Mesodermal cell (in vitro differentiated cells): ENCODE data around the gene GRHL3.

Source experiments
- H3K27ac ChIP-seq: 2 replicates; pipeline ENCODE4 v1.7.0; 2013; ENCODE audit warnings: mild to moderate bottlenecking, low read depth, low read length, moderate library complexity; ENCODE audit not compliant: severe bottlenecking
- H3K36me3 ChIP-seq: 2 replicates; pipeline ENCODE4 v1.7.1; 2013; ENCODE audit warnings: mild to moderate bottlenecking, low read length, moderate library complexity; ENCODE audit not compliant: control insufficient read depth, insufficient read depth
- H3K4me1 ChIP-seq: one replicate; pipeline ENCODE4 v1.7.1; 2013; ENCODE audit warnings: mild to moderate bottlenecking, low read length; ENCODE audit not compliant: insufficient read depth, control insufficient read depth, poor library complexity, severe bottlenecking
- H3K4me3 ChIP-seq: 2 replicates; pipeline ENCODE4 v1.7.0; 2013; ENCODE audit warnings: low read length, control low read depth, mild to moderate bottlenecking; ENCODE audit not compliant: insufficient read depth, poor library complexity, severe bottlenecking; ENCODE audit errors: extremely low read depth
- H3K9me3 ChIP-seq: 2 replicates; pipeline ENCODE4 v1.7.1; 2013; ENCODE audit warnings: mild to moderate bottlenecking, low read length, moderate library complexity; ENCODE audit not compliant: control insufficient read depth
- WGBS, 2 experiments: methylation state at CpG; one replicate each; pipeline ENCODE4 v1.1.5; 2013; ENCODE audit warnings: missing lambda C conversion rate in 2 of 2; ENCODE audit not compliant: insufficient coverage in 2 of 2; 5-methylcytosine and 5-hydroxymethylcytosine counted together

Gene GRHL3

GRCh38 chr1:24386241-24386640 lies 67.1 kb downstream of the GRHL3 start:
- whole genome bisulfite sequencing, 2 experiments: 98% methylated on average over 9 of the region's 9 CpGs
- peaks cover 6% of the 10 kb centered on the region for H3K36me3 ChIP-seq
- no peak overlapping the region for H3K27ac ChIP-seq
- peaks cover 14% of the 10 kb centered on the region for H3K4me1 ChIP-seq
- H3K4me3 ChIP-seq: no peak overlapping the region
- H3K9me3 ChIP-seq: no peaks in the 10 kb centered on the region

GRCh38 chr1:24386931-24387330 lies 67.8 kb downstream of the GRHL3 start:
- H3K9me3 ChIP-seq: no peaks in the 10 kb centered on the region
- no peak overlapping the region for H3K27ac ChIP-seq

GRCh38 chr1:24387636-24388175 lies 68.5 kb downstream of the GRHL3 start:
- Histone ChIP-seq H3K9me3 (no peaks in the 10 kb centered on the region), H3K27ac (no peak overlapping the region), H3K4me3 (no peak overlapping the region), H3K4me1 (peaks cover 28% of the 10 kb centered on the region), H3K36me3 (peaks cover 6% of the 10 kb centered on the region)
- WGBS, 2 experiments: no CpG with 5 or more reads among the region's 1 CpG

More at GRCh38 chr1:24386931-24387330, 67.8 kb downstream of the GRHL3 start:
- H3K36me3 ChIP-seq: peaks cover 6% of the 10 kb centered on the region
- WGBS, 2 experiments: 92 to 100% methylated on average over 6 to 7 of the region's 11 CpGs
- H3K4me1 ChIP-seq: peaks cover 20% of the 10 kb centered on the region
- no peak overlapping the region for H3K4me3 ChIP-seq

GRCh38 chr1:24388331-24388885 lies 69.3 kb downstream of the GRHL3 start:
- WGBS, 2 experiments: 90 to 96% methylated on average over 3 to 6 of the region's 8 CpGs
- Histone ChIP-seq H3K4me3 (no peak overlapping the region), H3K27ac (no peak overlapping the region), H3K36me3 (peaks cover 6% of the 10 kb centered on the region), H3K9me3 (no peaks in the 10 kb centered on the region), H3K4me1 (peaks cover 30% of the 10 kb centered on the region)

- 94 to 100% methylated on average over 2 to 3 of the region's 4 CpGs for WGBS, 2 experiments
- H3K36me3 ChIP-seq: peaks cover 6% of the 10 kb centered on the region
Measured at GRCh38 chr1:24389231-24389678, 70.1 kb downstream of the GRHL3 start.

GRCh38 chr1:24390924-24391782 lies 72.0 kb downstream of the GRHL3 start:
- H3K27ac ChIP-seq: no peak overlapping the region
- peaks cover 6% of the 10 kb centered on the region for H3K36me3 ChIP-seq
- WGBS, 2 experiments: 13 to 75% methylated on average over 2 to 5 of the region's 12 CpGs
- peaks cover 29% of the 10 kb centered on the region for H3K4me1 ChIP-seq
- H3K4me3 ChIP-seq: no peak overlapping the region
- no peaks in the 10 kb centered on the region for H3K9me3 ChIP-seq

More at GRCh38 chr1:24389231-24389678, 70.1 kb downstream of the GRHL3 start:
- Histone ChIP-seq H3K27ac (no peak overlapping the region), H3K4me1 (peaks cover 30% of the 10 kb centered on the region), H3K9me3 (no peaks in the 10 kb centered on the region), H3K4me3 (no peak overlapping the region)

GRCh38 chr1:24391882-24392603 lies 72.9 kb downstream of the GRHL3 start:
- H3K4me1 ChIP-seq: peaks cover 29% of the 10 kb centered on the region
- no peaks in the 10 kb centered on the region for H3K9me3 ChIP-seq
- no peak overlapping the region for H3K4me3 ChIP-seq
- H3K27ac ChIP-seq: peak overlapping the region; percentile 43
- WGBS, 2 experiments: 67 to 71% methylated on average over 8 to 11 of the region's 11 CpGs
- H3K36me3 ChIP-seq: peaks cover 6% of the 10 kb centered on the region

- no CpG with 5 or more reads among the region's 4 CpGs for WGBS, 2 experiments
- H3K9me3 ChIP-seq: no peaks in the 10 kb centered on the region
- no peak overlapping the region for H3K27ac ChIP-seq
Measured at GRCh38 chr1:24392604-24392946, 73.4 kb downstream of the GRHL3 start.

GRCh38 chr1:24392982-24393650 lies 74.0 kb downstream of the GRHL3 start:
- H3K4me1 ChIP-seq: peaks cover 29% of the 10 kb centered on the region
- no peak overlapping the region for H3K4me3 ChIP-seq
- H3K27ac ChIP-seq: no peak overlapping the region
- peaks cover 6% of the 10 kb centered on the region for H3K36me3 ChIP-seq
- no peaks in the 10 kb centered on the region for H3K9me3 ChIP-seq
- 80 to 100% methylated on average over 2 to 3 of the region's 4 CpGs for WGBS, 2 experiments

More at GRCh38 chr1:24392604-24392946, 73.4 kb downstream of the GRHL3 start:
- Histone ChIP-seq H3K4me3 (no peak overlapping the region), H3K36me3 (peaks cover 6% of the 10 kb centered on the region), H3K4me1 (peaks cover 29% of the 10 kb centered on the region)

GRCh38 chr1:24393892-24394291 lies 74.7 kb downstream of the GRHL3 start:
- H3K4me1 ChIP-seq: peaks cover 29% of the 10 kb centered on the region
- no peak overlapping the region for H3K4me3 ChIP-seq
- WGBS, 2 experiments: 83 to 94% methylated on average over 4 to 5 of the region's 6 CpGs
- H3K9me3 ChIP-seq: no peaks in the 10 kb centered on the region
- no peak overlapping the region for H3K27ac ChIP-seq
- peaks cover 5% of the 10 kb centered on the region for H3K36me3 ChIP-seq
